ENCODE results near the gene WDR7.

Gene WDR7

GRCh38 chr18:56973487-56973886 lies 322.3 kb downstream of the WDR7 start:
- TF ChIP-seq CTCF (IDR thresholded peaks at IDR 0.05; ENCODE audit: low read length, missing control alignments), result no peak
- no peak overlapping the region for H3K4me3 ChIP-seq (replicated peaks; ENCODE audit: low read depth, low read length)
- peak; percentile 7 for DNase-seq (ENCODE audit: low read depth)

GRCh38 chr18:56974141-56974540 lies 323.0 kb downstream of the WDR7 start:
- no peak overlapping the region for H3K4me3 ChIP-seq (replicated peaks; ENCODE audit: low read depth, low read length)
- DNase-seq (ENCODE audit: low read depth), result no peak
- TF ChIP-seq CTCF (IDR thresholded peaks at IDR 0.05; ENCODE audit: low read length, missing control alignments), result no peak

GRCh38 chr18:56975276-56975675 lies 324.1 kb downstream of the WDR7 start:
- H3K4me3 ChIP-seq (replicated peaks; ENCODE audit: low read depth, low read length), result no peak overlapping the region
- no peak for DNase-seq (ENCODE audit: low read depth)
- no peak for TF ChIP-seq CTCF (IDR thresholded peaks at IDR 0.05; ENCODE audit: low read length, missing control alignments)

GRCh38 chr18:56977309-56977708 lies 326.1 kb downstream of the WDR7 start:
- TF ChIP-seq CTCF (IDR thresholded peaks at IDR 0.05; ENCODE audit: low read length, missing control alignments), result no peak
- H3K4me3 ChIP-seq (replicated peaks; ENCODE audit: low read depth, low read length), result no peak overlapping the region
- DNase-seq (ENCODE audit: low read depth), result no peak

- H3K4me3 ChIP-seq (replicated peaks; ENCODE audit: low read depth, low read length), result no peak overlapping the region
- no peak for TF ChIP-seq CTCF (IDR thresholded peaks at IDR 0.05; ENCODE audit: low read length, missing control alignments)
- DNase-seq (ENCODE audit: low read depth), result no peak
Observed at GRCh38 chr18:56977771-56978170, 326.6 kb downstream of the WDR7 start.

GRCh38 chr18:56980151-56980550 lies 329.0 kb downstream of the WDR7 start:
- DNase-seq (ENCODE audit: low read depth), result no peak
- H3K4me3 ChIP-seq (replicated peaks; ENCODE audit: low read depth, low read length), result no peak overlapping the region
- no peak for TF ChIP-seq CTCF (IDR thresholded peaks at IDR 0.05; ENCODE audit: low read length, missing control alignments)

GRCh38 chr18:56982766-56983165 lies 331.6 kb downstream of the WDR7 start:
- no peak for TF ChIP-seq CTCF (IDR thresholded peaks at IDR 0.05; ENCODE audit: low read length, missing control alignments)
- DNase-seq (ENCODE audit: low read depth), result no peak

More at GRCh38 chr18:56982766-56983165, 331.6 kb downstream of the WDR7 start:
- H3K4me3 ChIP-seq (replicated peaks; ENCODE audit: low read depth, low read length), result no peak overlapping the region

Data from fibroblast of pulmonary artery (primary cell).